Subcutaneous adipose tissue (tissue), 4 donors: ENCODE data around the gene TFR2. TPM values are rescaled to one million over a fixed set of nuclear protein-coding genes. Genes with fewer than 3 reads are reported as not detected.

Experiments used
- CTCF ChIP-seq: fragments of 450-650 bp; IDR thresholded peaks from one replicate; pipeline ENCODE4 v1.5.1; 2016; ENCODE audit warnings: low read depth, mild to moderate bottlenecking, control low read depth, antibody characterized with exemption, moderate library complexity
- total RNA-seq, 4 donors: library from RNA; depleted of rRNA; stranded (reverse); fragments of >200 nt; gene quantifications; one replicate each; pipeline ENCODE4 v1.1.0, GENCODE V29; 2016

Gene TFR2
- total RNA-seq, 4 donors from 2014 or later = 0.49 to 0.94 (median 0.88) TPM; not detected in 1

DNA sequence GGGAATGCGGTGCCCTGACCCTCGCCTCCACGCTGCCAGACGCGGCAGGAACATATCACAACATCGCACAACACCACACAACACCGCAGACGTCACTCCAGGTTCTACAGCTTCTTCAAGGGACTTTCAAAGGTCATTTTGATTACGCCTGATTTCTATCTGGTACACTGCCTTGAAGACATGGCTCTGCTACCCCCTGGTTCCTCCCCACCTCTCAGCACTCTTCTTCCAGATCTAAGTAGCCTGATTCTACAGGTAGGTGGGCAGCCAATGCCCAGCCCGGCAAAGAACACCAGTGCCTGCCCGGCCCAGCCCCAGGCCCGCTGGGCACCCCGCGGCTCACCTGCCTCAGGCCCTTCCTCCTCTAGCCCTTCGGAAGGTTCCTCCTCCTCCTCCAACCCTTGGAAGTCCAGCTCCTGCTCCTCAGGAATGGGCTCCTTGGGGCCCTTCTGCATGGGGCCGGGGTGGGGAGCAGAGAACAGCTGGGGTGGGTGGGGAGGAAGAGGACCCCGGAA, 44.3 kb upstream of the TFR2 start:
- no peak for TF ChIP-seq CTCF

- no peak for TF ChIP-seq CTCF
Measured at GRCh38 chr7:100685049-100685605, 43.8 kb upstream of the TFR2 start.

DNA sequence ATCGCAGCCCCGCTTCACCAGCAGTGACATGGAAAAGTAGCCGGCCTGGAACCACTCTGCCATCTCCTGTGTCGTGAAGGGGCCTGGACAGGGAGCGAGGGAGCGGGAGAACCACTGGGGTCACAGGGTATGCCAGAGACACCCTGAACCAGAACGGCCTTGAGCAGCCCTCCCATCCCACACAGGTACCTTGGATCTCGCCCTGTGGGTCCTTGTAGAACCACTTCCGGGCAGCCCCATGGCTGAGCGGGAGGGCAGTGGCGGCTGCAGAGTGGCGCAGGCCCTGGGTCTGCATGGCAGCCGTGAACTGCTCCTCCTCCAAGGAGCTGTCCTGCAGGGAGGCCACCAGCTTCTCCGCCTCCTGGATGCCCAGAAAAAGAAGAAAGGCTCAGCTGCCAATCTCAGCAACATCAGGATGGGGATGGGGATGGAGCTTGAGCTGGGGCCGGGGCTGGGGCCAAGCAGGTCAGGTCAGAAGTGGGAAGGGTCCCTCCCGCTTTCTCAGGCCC, 43.2 kb upstream of the TFR2 start:
- TF ChIP-seq CTCF = no peak

- no peak for TF ChIP-seq CTCF
Measured at GRCh38 chr7:100683659-100684533, 42.5 kb upstream of the TFR2 start.

DNA sequence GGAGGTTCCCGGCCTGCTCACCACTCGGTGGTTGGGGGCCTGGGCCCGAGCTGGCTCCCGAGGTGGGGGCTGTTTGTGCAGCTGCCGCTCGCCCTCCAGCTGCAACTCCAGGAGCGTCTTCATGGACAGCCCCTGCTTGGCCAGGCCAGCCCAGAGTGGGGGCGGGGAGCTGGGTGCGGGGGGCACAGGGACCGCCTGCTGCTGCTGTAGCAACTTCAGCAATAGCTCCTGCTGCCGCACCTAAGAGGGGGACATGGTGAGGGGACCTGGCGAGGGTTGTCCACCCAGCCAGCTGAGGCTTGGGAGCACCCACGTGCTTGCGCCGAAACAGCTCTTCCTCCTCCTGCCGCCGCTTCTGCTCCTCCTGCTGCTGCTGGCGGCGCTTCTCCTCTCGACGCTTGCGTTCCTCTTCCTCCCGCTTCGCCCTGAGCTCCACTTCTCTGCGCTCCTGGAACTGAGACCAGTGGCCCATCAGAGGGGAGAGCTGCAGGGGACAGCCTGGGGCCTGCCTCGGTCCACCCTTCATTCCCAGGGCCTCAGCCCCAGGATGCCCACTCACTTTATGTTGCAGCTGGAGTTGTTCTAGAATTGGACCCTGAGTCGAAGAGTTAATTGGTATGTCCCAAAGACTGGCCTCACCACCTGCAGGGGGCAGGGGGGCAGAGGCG, 41.8 kb upstream of the TFR2 start:
- no peak for TF ChIP-seq CTCF

DNA sequence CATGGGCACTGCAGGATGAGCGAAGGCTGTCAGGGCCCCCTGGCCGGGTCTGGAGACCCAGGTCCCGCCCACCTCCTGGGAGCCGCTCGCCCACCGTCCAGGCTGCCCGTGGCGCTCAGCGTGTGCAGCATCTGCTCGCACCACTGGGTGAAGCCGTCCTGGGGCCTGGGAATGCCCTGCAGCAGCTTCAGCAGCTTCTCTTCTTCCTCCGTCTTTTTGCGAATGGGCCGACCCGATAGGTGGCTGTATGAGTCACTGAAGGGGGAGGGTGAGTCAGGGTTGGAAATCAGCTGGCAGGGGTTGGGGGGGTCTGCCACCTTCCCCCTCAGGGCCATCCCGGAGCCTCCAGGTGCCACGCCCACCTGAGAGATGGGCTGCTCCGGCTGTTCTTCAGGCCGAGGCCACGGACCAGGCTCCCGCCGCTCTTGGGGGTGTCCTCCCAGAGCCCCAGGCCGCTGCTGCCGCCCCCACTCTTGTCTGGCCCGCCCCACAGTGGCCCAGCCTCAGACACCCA, 40.9 kb upstream of the TFR2 start:
- no peak for TF ChIP-seq CTCF
